Measurements from ENCODE around the gene G0S2.

Gene G0S2

GRCh38 chr1:209673631-209674417 is 1.4 kb upstream of the G0S2 start:
- peak overlapping the region; percentile 71 for H3K27ac ChIP-seq (replicated peaks)
- peak in 1 of 2 experiments; percentile 69 for DNase-seq (ENCODE audit: low read depth in 1 of 2, low spot score in 1 of 2)
- peaks cover 19% of the 10 kb centered on the region for H3K27me3 ChIP-seq (ENCODE audit: insufficient read depth, poor library complexity, severe bottlenecking)
- TF ChIP-seq POLR2AphosphoS5 (IDR thresholded peaks at IDR 0.05; ENCODE audit: low read depth): no peak
- TF ChIP-seq SPI1 (IDR thresholded peaks at IDR 0.05; ENCODE audit: borderline replicate concordance, low read depth): no peak
- TF ChIP-seq REST (IDR thresholded peaks at IDR 0.05; ENCODE audit: insufficient replicate concordance, low read depth): no peak
- no peak overlapping the region for H3K4me3 ChIP-seq (replicated peaks; ENCODE audit: insufficient read depth, low read length)

- peaks cover 22% of the 10 kb centered on the region for H3K27me3 ChIP-seq (ENCODE audit: insufficient read depth, poor library complexity, severe bottlenecking)
- peak overlapping the region; percentile 7; the same call in 1 of the 2 replicates for H3K4me3 ChIP-seq (replicated peaks; ENCODE audit: insufficient read depth, low read length)
- no peak for TF ChIP-seq POLR2AphosphoS5 (IDR thresholded peaks at IDR 0.05; ENCODE audit: low read depth)
- TF ChIP-seq CTCF (IDR thresholded peaks at IDR 0.05; ENCODE audit: insufficient read depth, low read length): no peak
- no peak for TF ChIP-seq GABPA (IDR thresholded peaks at IDR 0.05; ENCODE audit: low read depth)
- no peak for TF ChIP-seq REST (IDR thresholded peaks at IDR 0.05; ENCODE audit: insufficient replicate concordance, low read depth)
- no peak for TF ChIP-seq SPI1 (IDR thresholded peaks at IDR 0.05; ENCODE audit: borderline replicate concordance, low read depth)
- no peak overlapping the region for H3K27ac ChIP-seq (replicated peaks)
- no peak for DNase-seq (ENCODE audit: low read depth in 1 of 2, low spot score in 1 of 2)
Measured at GRCh38 chr1:209675565-209676154, 448 bp downstream of the G0S2 start.

GRCh38 chr1:209678981-209679539 is 3.8 kb downstream of the G0S2 start:
- H3K27ac ChIP-seq (replicated peaks): no peak overlapping the region
- DNase-seq (ENCODE audit: low read depth in 1 of 2, low spot score in 1 of 2): no peak
- no peak overlapping the region for H3K4me3 ChIP-seq (replicated peaks; ENCODE audit: insufficient read depth, low read length)
- no peak for TF ChIP-seq SPI1 (IDR thresholded peaks at IDR 0.05; ENCODE audit: borderline replicate concordance, low read depth)
- no peak for TF ChIP-seq REST (IDR thresholded peaks at IDR 0.05; ENCODE audit: insufficient replicate concordance, low read depth)
- TF ChIP-seq CTCF (IDR thresholded peaks at IDR 0.05; ENCODE audit: insufficient read depth, low read length): no peak
- no peak for TF ChIP-seq GABPA (IDR thresholded peaks at IDR 0.05; ENCODE audit: low read depth)
- no peak for TF ChIP-seq POLR2AphosphoS5 (IDR thresholded peaks at IDR 0.05; ENCODE audit: low read depth)
- H3K27me3 ChIP-seq (ENCODE audit: insufficient read depth, poor library complexity, severe bottlenecking): peaks cover 32% of the 10 kb centered on the region

All from HL-60 (cell line).